ENCODE data around the gene OR10V1.

DNA sequence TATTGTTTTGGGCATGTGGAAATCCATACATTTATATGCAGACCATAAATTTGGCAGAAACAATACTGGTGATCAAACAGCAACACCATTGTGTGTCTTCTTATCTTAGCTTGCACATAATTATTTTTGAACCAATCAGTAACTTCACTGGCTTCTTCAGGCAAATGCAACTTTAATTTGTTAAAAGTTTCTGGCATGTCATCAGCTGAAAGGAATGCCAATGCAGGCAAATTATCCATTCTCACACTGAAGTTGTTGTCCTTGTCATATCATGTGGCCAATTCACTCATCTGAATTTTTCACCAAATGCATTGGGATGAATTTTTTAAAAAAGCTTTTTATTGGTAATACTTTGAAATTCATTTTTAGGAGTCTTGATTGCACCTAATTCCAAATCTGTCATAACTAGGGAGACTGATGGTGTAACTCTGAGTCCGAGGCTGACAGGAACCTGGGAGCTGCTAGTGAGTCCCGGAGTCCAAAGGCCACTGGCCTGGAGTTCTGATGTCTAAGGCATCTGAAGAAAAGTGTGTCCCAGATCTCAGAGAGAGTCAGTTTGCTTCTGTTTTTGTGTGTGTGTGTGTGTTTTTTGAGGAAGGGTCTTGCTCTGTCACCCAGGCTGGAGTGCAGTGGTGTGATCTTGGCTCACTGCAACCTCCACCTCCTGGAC is 17.4 kb upstream of the OR10V1 start:
- TF ChIP-seq POLR2A (IDR thresholded peaks at IDR 0.05; ENCODE audit: low read length) (no peak), GATA1 (IDR thresholded peaks at IDR 0.05; ENCODE audit: low read depth, low read length) (no peak)

Measured in erythroblast (primary cell).